GM12864 (cell line): ENCODE data around the gene PEX11A.

Experiments used
- DNase-seq: peaks from one replicate; pipeline ENCODE4 v3.0.0-alpha.2; 2011; ENCODE audit warnings: low read depth
- H3K4me3 ChIP-seq: 2 replicates; pipeline ENCODE4 v1.5.1; 2011; ENCODE audit warnings: mild to moderate bottlenecking, low read depth, low read length, control low read depth
- CTCF ChIP-seq: IDR thresholded peaks from 2 replicates; pipeline ENCODE4 v1.5.1; 2011; ENCODE audit warnings: low read depth, mild to moderate bottlenecking, moderate library complexity, low read length, control low read depth, inconsistent platforms; ENCODE audit errors: missing control alignments

PEX11A gene

GRCh38 chr15:89666184-89666857, 24.2 kb downstream of the PEX11A start:
- DNase-seq, result no peak
- H3K4me3 ChIP-seq, result no peak overlapping the region
- TF ChIP-seq CTCF, result no peak

GRCh38 chr15:89665449-89666181, 24.9 kb downstream of the PEX11A start:
- H3K4me3 ChIP-seq, result peak overlapping the region; percentile 17
- DNase-seq, result no peak

GRCh38 chr15:89664441-89665350, 25.9 kb downstream of the PEX11A start:
- TF ChIP-seq CTCF, result no peak
- no peak for DNase-seq
- no peak overlapping the region; the same call in 1 of the 2 replicates for H3K4me3 ChIP-seq

More at GRCh38 chr15:89665449-89666181, 24.9 kb downstream of the PEX11A start:
- no peak for TF ChIP-seq CTCF

- TF ChIP-seq CTCF, result no peak
- DNase-seq, result no peak
- no peak overlapping the region for H3K4me3 ChIP-seq
These were observed 27.5 kb downstream of the PEX11A start for GRCh38 chr15:89662893-89663626.

- TF ChIP-seq CTCF, result no peak
- DNase-seq, result no peak
- no peak overlapping the region for H3K4me3 ChIP-seq
These were observed 30.0 kb downstream of the PEX11A start for GRCh38 chr15:89660556-89660955.

GRCh38 chr15:89659295-89659694, 31.3 kb downstream of the PEX11A start:
- no peak overlapping the region for H3K4me3 ChIP-seq
- no peak for DNase-seq
- TF ChIP-seq CTCF, result no peak
